Astrocyte (in vitro differentiated cells and primary cell): ENCODE measurements around the gene PARD3B. TPM values are rescaled to one million over a fixed set of nuclear protein-coding genes. Genes with fewer than 3 reads are reported as not detected.

Experiments used
- DNase-seq: peaks from one replicate; pipeline ENCODE4 v3.0.0-alpha.2; 2010; ENCODE audit warnings: low read depth
- FAIRE-seq: peaks from 2 replicates; lab custom pipeline; 2011; peaks lifted over from hg19 to GRCh38; lab: Jason Lieb, UNC
- H2AFZ ChIP-seq: 2 replicates; pipeline ENCODE4 v1.6.0; 2012; ENCODE audit warnings: low read depth, low read length, inconsistent platforms
- H3K27ac ChIP-seq: 2 replicates; pipeline ENCODE4 v1.5.1; 2011; ENCODE audit warnings: low read depth, low read length, inconsistent platforms
- H3K27me3 ChIP-seq: 2 replicates; pipeline ENCODE4 v1.6.0; 2011; ENCODE audit warnings: low read length, inconsistent platforms; ENCODE audit not compliant: insufficient read depth
- H3K36me3 ChIP-seq: 2 replicates; pipeline ENCODE4 v1.5.1; 2011; ENCODE audit warnings: low read length, inconsistent platforms; ENCODE audit not compliant: insufficient read depth
- H3K4me1 ChIP-seq: 2 replicates; pipeline ENCODE4 v1.5.1; 2011; ENCODE audit warnings: low read length, inconsistent platforms; ENCODE audit not compliant: insufficient read depth
- H3K4me2 ChIP-seq: 2 replicates; pipeline ENCODE4 v1.6.0; 2012; ENCODE audit warnings: low read length, inconsistent platforms
- H3K4me3 ChIP-seq: 2 replicates; pipeline ENCODE4 v1.5.1; 2011; ENCODE audit warnings: low read depth, mild to moderate bottlenecking, low read length, inconsistent platforms; ENCODE audit not compliant: insufficient read depth
- H3K79me2 ChIP-seq: 2 replicates; pipeline ENCODE4 v1.6.0; 2012; ENCODE audit warnings: mild to moderate bottlenecking, low read length, inconsistent platforms; ENCODE audit not compliant: insufficient read depth
- H3K9ac ChIP-seq: 2 replicates; pipeline ENCODE4 v1.6.0; 2012; ENCODE audit warnings: mild to moderate bottlenecking, low read length, inconsistent platforms
- H3K9me3 ChIP-seq: 2 replicates; pipeline ENCODE4 v1.5.1; 2012; ENCODE audit warnings: low read depth, mild to moderate bottlenecking, low read length, inconsistent platforms; ENCODE audit not compliant: insufficient read depth
- H4K20me1 ChIP-seq: 2 replicates; pipeline ENCODE4 v1.6.0; 2012; ENCODE audit warnings: low read length, inconsistent platforms; ENCODE audit not compliant: insufficient read depth
- H3K27ac Mint-ChIP-seq: one replicate; pipeline ENCODE4 v1.8.0; 2021; ENCODE audit warnings: mild to moderate bottlenecking, mixed read lengths; ENCODE audit not compliant: unreplicated experiment
- H3K27me3 Mint-ChIP-seq: one replicate; pipeline ENCODE4 v1.8.0; 2021; ENCODE audit warnings: low read depth, mixed read lengths; ENCODE audit not compliant: unreplicated experiment
- H3K36me3 Mint-ChIP-seq: one replicate; pipeline ENCODE4 v1.8.0; 2021; ENCODE audit warnings: low read depth, mixed read lengths; ENCODE audit not compliant: unreplicated experiment
- H3K4me1 Mint-ChIP-seq: one replicate; pipeline ENCODE4 v1.8.0; 2021; ENCODE audit warnings: low read depth, mixed read lengths; ENCODE audit not compliant: unreplicated experiment
- H3K4me3 Mint-ChIP-seq: one replicate; pipeline ENCODE4 v1.8.0; 2021; ENCODE audit warnings: mild to moderate bottlenecking, moderate library complexity, mixed read lengths; ENCODE audit not compliant: unreplicated experiment
- H3K9me3 Mint-ChIP-seq: one replicate; pipeline ENCODE4 v1.8.0; 2021; ENCODE audit warnings: mild to moderate bottlenecking, mixed read lengths; ENCODE audit not compliant: unreplicated experiment
- CTCF ChIP-seq: IDR thresholded peaks from 2 replicates; pipeline ENCODE4 v1.5.1; 2011; ENCODE audit warnings: low read depth, mild to moderate bottlenecking, inconsistent platforms, low read length, moderate library complexity; ENCODE audit not compliant: insufficient read depth
- EZH2 ChIP-seq: IDR thresholded peaks from 2 replicates; pipeline ENCODE4 v1.6.1; 2012; ENCODE audit warnings: mild to moderate bottlenecking, low read length, inconsistent platforms; ENCODE audit not compliant: insufficient read depth
- total RNA-seq: library from RNA; stranded (reverse); gene quantifications from 2 replicates; pipeline ENCODE4 v1.2.1, GENCODE V29; 2021

Gene PARD3B
- total RNA-seq, 1 donor from 2014 or later, result 6.5 TPM

- TF ChIP-seq EZH2 (no peak), CTCF (no peak)
- Histone ChIP-seq H3K4me1 (peaks cover 15% of the 10 kb centered on the region), H3K27ac (no peak overlapping the region), H2AFZ (no peak overlapping the region), H3K36me3 (no peaks in the 10 kb centered on the region), H3K27me3 (no peaks in the 10 kb centered on the region), H3K9ac (no peak overlapping the region), H3K9me3 (no peaks in the 10 kb centered on the region), H3K4me3 (no peak overlapping the region), H4K20me1 (no peaks in the 10 kb centered on the region), H3K4me2 (no peak overlapping the region), H3K79me2 (no peaks in the 10 kb centered on the region)
- Mint-ChIP-seq H3K36me3 (no peaks in the 10 kb centered on the region), H3K27ac (no peak overlapping the region), H3K9me3 (no peaks in the 10 kb centered on the region), H3K4me3 (no peak overlapping the region), H3K4me1 (peaks cover 15% of the 10 kb centered on the region), H3K27me3 (no peaks in the 10 kb centered on the region)
- no peak for DNase-seq
- no peak for FAIRE-seq
Measured at GRCh38 chr2:205646680-205647079, 1101.4 kb downstream of the PARD3B start.

- peak; percentile 47 for FAIRE-seq
- Histone ChIP-seq H3K4me3 (no peak overlapping the region), H4K20me1 (no peaks in the 10 kb centered on the region), H2AFZ (peak overlapping the region; percentile 67), H3K9ac (no peak overlapping the region), H3K4me1 (peaks cover 10% of the 10 kb centered on the region), H3K36me3 (no peaks in the 10 kb centered on the region), H3K27me3 (no peaks in the 10 kb centered on the region), H3K9me3 (no peaks in the 10 kb centered on the region), H3K4me2 (peak overlapping the region; percentile 6), H3K79me2 (no peaks in the 10 kb centered on the region), H3K27ac (peak overlapping the region; percentile 20)
- Mint-ChIP-seq H3K4me3 (no peak overlapping the region), H3K9me3 (no peaks in the 10 kb centered on the region), H3K36me3 (no peaks in the 10 kb centered on the region), H3K27ac (no peak overlapping the region), H3K4me1 (peaks cover 15% of the 10 kb centered on the region), H3K27me3 (no peaks in the 10 kb centered on the region)
- TF ChIP-seq EZH2 (no peak), CTCF (no peak)
- peak; percentile 65 for DNase-seq
Measured at GRCh38 chr2:205650450-205650849, 1105.2 kb downstream of the PARD3B start.

- Mint-ChIP-seq H3K4me1 (peaks cover 16% of the 10 kb centered on the region), H3K27ac (no peak overlapping the region), H3K36me3 (no peaks in the 10 kb centered on the region), H3K4me3 (no peak overlapping the region), H3K27me3 (no peaks in the 10 kb centered on the region), H3K9me3 (no peaks in the 10 kb centered on the region)
- H4K20me1 ChIP-seq, result no peaks in the 10 kb centered on the region
- peak overlapping the region; percentile 6 for H3K4me2 ChIP-seq
- peak overlapping the region; percentile 67 for H2AFZ ChIP-seq
- H3K4me1 ChIP-seq, result peaks cover 10% of the 10 kb centered on the region
- no peak for TF ChIP-seq CTCF
- no peak for TF ChIP-seq EZH2
- H3K9me3 ChIP-seq, result no peaks in the 10 kb centered on the region
- no peaks in the 10 kb centered on the region for H3K27me3 ChIP-seq
- no peak overlapping the region for H3K27ac ChIP-seq
- H3K36me3 ChIP-seq, result no peaks in the 10 kb centered on the region
- H3K79me2 ChIP-seq, result no peaks in the 10 kb centered on the region
- no peak for DNase-seq
- H3K9ac ChIP-seq, result no peak overlapping the region
- FAIRE-seq, result no peak
- H3K4me3 ChIP-seq, result no peak overlapping the region
Measured at GRCh38 chr2:205650931-205651330, 1105.7 kb downstream of the PARD3B start.
